ENCODE measurements around the gene STON1. TPM values are rescaled to one million over a fixed set of nuclear protein-coding genes. Genes with fewer than 3 reads are reported as not detected.

Gene STON1
- total RNA-seq: 10 to 100 TPM; 15.0 to 19.5 TPM
- 23.9 TPM for polyA plus RNA-seq (2013, experiment 1 of 2)
- 24.2 TPM for polyA plus RNA-seq (2013, experiment 2 of 2)
- long read RNA-seq, experiment 1, full-length matches to known transcripts: 2 of 2 reads
- long read RNA-seq, experiment 1, partial matches to known transcripts: 0 of 2 reads
- long read RNA-seq, experiment 1, other reads (novel, unspliced or antisense): 0 of 2 reads
- long read RNA-seq, experiment 2, full-length matches to known transcripts: 5 of 11 reads
- long read RNA-seq, experiment 2, partial matches to known transcripts: 6 of 11 reads
- long read RNA-seq, experiment 2, other reads (novel, unspliced or antisense): 0 of 11 reads
- long read RNA-seq, experiment 3, partial matches to known transcripts: 1 of 1 reads
- long read RNA-seq, experiment 3, other reads (novel, unspliced or antisense): 0 of 1 reads
- long read RNA-seq, experiment 4, partial matches to known transcripts: 1 of 1 reads
- long read RNA-seq, experiment 4, other reads (novel, unspliced or antisense): 0 of 1 reads

GRCh38 chr2:48530033-48530811, at the start of gene STON1:
TSS of gene STON1 (plus strand) at chr2:48530154. CDS start at chr2:48580634, 50,480 bp downstream.
- Histone ChIP-seq H3K9ac (ENCODE audit: extremely low read depth, low read length, poor library complexity, severe bottlenecking) (peak within 1 kb of the TSS; percentile 65), H3K4me1 (ENCODE audit: control insufficient read depth, insufficient read depth, low read length) (peaks cover 7% of the 10 kb centered on the region), H3K27me3 (ENCODE audit: control insufficient read depth, insufficient read depth, low read length, poor library complexity, severe bottlenecking) (no peaks in the 10 kb centered on the region), H3K4me3 (ENCODE audit: low read length) (peak within 1 kb of the TSS; percentile 84), H3K36me3 (ENCODE audit: control insufficient read depth, insufficient read depth, low read length) (no peaks in the 10 kb centered on the region), H3K9me3 (ENCODE audit: control insufficient read depth, low read length) (no peaks in the 10 kb centered on the region), H3K27ac (ENCODE audit: low read depth, low read length) (peak within 1 kb of the TSS; percentile 73)
- TF ChIP-seq CTCF (conservative IDR thresholded peaks at IDR 0.05): peak; percentile 29
- no peaks in the 10 kb centered on the region for H3K27me3 Mint-ChIP-seq (ENCODE audit: insufficient read depth)
- H3K9me3 Mint-ChIP-seq: no peaks in the 10 kb centered on the region
- H3K36me3 Mint-ChIP-seq (ENCODE audit: low read depth): no peaks in the 10 kb centered on the region
- peak within 1 kb of the TSS; percentile 79 for H3K4me3 Mint-ChIP-seq
- WGBS, 2 experiments (ENCODE audit: insufficient coverage in 1 of 2, insufficient read length in 1 of 2): 0% methylated on average over 3 to 50 of the region's 62 CpGs
- H3K4me1 Mint-ChIP-seq: peaks cover 29% of the 10 kb centered on the region
- H3K27ac Mint-ChIP-seq: peak within 1 kb of the TSS; percentile 48
- DNase-seq: peak; percentile 79

- no peaks in the 10 kb centered on the region for H3K4me1 Mint-ChIP-seq
Measured at GRCh38 chr2:48480526-48480925, 49.4 kb upstream of the STON1 start.

More at GRCh38 chr2:48480526-48480925, 49.4 kb upstream of the STON1 start:
- H3K27ac Mint-ChIP-seq: no peak overlapping the region
- DNase-seq: no peak
- H3K27ac ChIP-seq (ENCODE audit: low read depth, low read length): no peak overlapping the region
- no peak for TF ChIP-seq CTCF (conservative IDR thresholded peaks at IDR 0.05)
- no peaks in the 10 kb centered on the region for H3K27me3 Mint-ChIP-seq (ENCODE audit: insufficient read depth)
- H3K9me3 ChIP-seq (ENCODE audit: control insufficient read depth, low read length): no peaks in the 10 kb centered on the region
- H3K36me3 ChIP-seq (ENCODE audit: control insufficient read depth, insufficient read depth, low read length): peaks cover 88% of the 10 kb centered on the region
- no peak overlapping the region for H3K9ac ChIP-seq (ENCODE audit: extremely low read depth, low read length, poor library complexity, severe bottlenecking)
- H3K27me3 ChIP-seq (ENCODE audit: control insufficient read depth, insufficient read depth, low read length, poor library complexity, severe bottlenecking): no peaks in the 10 kb centered on the region
- no peaks in the 10 kb centered on the region for H3K9me3 Mint-ChIP-seq
- 88 to 95% methylated on average over 2 of the region's 3 CpGs for WGBS, 2 experiments (ENCODE audit: insufficient coverage in 1 of 2, insufficient read length in 1 of 2)
- H3K36me3 Mint-ChIP-seq (ENCODE audit: low read depth): peaks cover 74% of the 10 kb centered on the region
- no peaks in the 10 kb centered on the region for H3K4me1 ChIP-seq (ENCODE audit: control insufficient read depth, insufficient read depth, low read length)
- no peak overlapping the region for H3K4me3 ChIP-seq (ENCODE audit: low read length)
- H3K4me3 Mint-ChIP-seq: no peak overlapping the region
